ENCODE data around the gene CALML5.

DNA sequence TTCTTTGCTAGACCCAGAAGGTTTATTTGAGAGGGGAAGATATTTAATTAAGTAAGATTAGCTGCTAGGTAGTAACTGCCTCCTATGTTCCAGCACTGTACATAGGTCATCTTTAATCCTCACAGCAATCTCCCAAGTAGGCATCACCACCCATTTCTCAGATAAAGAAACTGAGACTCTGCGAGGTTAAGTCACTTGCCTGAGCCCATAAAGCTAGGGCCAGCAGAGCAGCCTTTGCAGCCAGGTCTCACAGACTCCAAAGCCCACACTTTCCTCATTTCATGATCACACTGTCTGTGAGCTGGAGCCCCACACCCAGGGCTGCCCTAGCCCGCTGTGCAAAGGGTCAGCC lies 46.0 kb upstream of the CALML5 start:
- TF ChIP-seq, protein P1, sequence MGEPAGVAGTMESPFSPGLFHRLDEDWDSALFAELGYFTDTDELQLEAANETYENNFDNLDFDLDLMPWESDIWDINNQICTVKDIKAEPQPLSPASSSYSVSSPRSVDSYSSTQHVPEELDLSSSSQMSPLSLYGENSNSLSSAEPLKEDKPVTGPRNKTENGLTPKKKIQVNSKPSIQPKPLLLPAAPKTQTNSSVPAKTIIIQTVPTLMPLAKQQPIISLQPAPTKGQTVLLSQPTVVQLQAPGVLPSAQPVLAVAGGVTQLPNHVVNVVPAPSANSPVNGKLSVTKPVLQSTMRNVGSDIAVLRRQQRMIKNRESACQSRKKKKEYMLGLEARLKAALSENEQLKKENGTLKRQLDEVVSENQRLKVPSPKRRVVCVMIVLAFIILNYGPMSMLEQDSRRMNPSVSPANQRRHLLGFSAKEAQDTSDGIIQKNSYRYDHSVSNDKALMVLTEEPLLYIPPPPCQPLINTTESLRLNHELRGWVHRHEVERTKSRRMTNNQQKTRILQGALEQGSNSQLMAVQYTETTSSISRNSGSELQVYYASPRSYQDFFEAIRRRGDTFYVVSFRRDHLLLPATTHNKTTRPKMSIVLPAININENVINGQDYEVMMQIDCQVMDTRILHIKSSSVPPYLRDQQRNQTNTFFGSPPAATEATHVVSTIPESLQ (CRISPR knock-in tag; IDR thresholded peaks at IDR 0.05), result no peak
- TF ChIP-seq, protein P2, sequence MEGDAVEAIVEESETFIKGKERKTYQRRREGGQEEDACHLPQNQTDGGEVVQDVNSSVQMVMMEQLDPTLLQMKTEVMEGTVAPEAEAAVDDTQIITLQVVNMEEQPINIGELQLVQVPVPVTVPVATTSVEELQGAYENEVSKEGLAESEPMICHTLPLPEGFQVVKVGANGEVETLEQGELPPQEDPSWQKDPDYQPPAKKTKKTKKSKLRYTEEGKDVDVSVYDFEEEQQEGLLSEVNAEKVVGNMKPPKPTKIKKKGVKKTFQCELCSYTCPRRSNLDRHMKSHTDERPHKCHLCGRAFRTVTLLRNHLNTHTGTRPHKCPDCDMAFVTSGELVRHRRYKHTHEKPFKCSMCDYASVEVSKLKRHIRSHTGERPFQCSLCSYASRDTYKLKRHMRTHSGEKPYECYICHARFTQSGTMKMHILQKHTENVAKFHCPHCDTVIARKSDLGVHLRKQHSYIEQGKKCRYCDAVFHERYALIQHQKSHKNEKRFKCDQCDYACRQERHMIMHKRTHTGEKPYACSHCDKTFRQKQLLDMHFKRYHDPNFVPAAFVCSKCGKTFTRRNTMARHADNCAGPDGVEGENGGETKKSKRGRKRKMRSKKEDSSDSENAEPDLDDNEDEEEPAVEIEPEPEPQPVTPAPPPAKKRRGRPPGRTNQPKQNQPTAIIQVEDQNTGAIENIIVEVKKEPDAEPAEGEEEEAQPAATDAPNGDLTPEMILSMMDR (IDR thresholded peaks at IDR 0.05), result no peak
- TF ChIP-seq, protein P3, sequence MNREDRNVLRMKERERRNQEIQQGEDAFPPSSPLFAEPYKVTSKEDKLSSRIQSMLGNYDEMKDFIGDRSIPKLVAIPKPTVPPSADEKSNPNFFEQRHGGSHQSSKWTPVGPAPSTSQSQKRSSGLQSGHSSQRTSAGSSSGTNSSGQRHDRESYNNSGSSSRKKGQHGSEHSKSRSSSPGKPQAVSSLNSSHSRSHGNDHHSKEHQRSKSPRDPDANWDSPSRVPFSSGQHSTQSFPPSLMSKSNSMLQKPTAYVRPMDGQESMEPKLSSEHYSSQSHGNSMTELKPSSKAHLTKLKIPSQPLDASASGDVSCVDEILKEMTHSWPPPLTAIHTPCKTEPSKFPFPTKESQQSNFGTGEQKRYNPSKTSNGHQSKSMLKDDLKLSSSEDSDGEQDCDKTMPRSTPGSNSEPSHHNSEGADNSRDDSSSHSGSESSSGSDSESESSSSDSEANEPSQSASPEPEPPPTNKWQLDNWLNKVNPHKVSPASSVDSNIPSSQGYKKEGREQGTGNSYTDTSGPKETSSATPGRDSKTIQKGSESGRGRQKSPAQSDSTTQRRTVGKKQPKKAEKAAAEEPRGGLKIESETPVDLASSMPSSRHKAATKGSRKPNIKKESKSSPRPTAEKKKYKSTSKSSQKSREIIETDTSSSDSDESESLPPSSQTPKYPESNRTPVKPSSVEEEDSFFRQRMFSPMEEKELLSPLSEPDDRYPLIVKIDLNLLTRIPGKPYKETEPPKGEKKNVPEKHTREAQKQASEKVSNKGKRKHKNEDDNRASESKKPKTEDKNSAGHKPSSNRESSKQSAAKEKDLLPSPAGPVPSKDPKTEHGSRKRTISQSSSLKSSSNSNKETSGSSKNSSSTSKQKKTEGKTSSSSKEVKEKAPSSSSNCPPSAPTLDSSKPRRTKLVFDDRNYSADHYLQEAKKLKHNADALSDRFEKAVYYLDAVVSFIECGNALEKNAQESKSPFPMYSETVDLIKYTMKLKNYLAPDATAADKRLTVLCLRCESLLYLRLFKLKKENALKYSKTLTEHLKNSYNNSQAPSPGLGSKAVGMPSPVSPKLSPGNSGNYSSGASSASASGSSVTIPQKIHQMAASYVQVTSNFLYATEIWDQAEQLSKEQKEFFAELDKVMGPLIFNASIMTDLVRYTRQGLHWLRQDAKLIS (CRISPR knock-in tag; IDR thresholded peaks at IDR 0.05; ENCODE audit: borderline replicate concordance), result no peak
- TF ChIP-seq SP1 (CRISPR knock-in tag; conservative IDR thresholded peaks at IDR 0.05) (no peak), FOXK1 (CRISPR knock-in tag; IDR thresholded peaks at IDR 0.05) (no peak), NR2C2 (CRISPR knock-in tag; IDR thresholded peaks at IDR 0.05) (no peak), ATF1 (CRISPR knock-in tag; IDR thresholded peaks at IDR 0.05) (no peak), ZNF232 (CRISPR knock-in tag; IDR thresholded peaks at IDR 0.05) (no peak)
- TF ChIP-seq, protein P4, sequence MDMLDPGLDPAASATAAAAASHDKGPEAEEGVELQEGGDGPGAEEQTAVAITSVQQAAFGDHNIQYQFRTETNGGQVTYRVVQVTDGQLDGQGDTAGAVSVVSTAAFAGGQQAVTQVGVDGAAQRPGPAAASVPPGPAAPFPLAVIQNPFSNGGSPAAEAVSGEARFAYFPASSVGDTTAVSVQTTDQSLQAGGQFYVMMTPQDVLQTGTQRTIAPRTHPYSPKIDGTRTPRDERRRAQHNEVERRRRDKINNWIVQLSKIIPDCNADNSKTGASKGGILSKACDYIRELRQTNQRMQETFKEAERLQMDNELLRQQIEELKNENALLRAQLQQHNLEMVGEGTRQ (CRISPR knock-in tag; IDR thresholded peaks at IDR 0.05), result no peak

All from WTC11 (cell line).